K562 (cell line): ENCODE results near the gene LRMDA.

Source experiments
- FOXK2 ChIP-seq, 2 experiments: fragments of 450-650 bp; IDR thresholded peaks in 1 of 2; conservative IDR thresholded peaks in 1 of 2; 2 replicates each; pipeline ENCODE4 v1.6.1; 2016; ENCODE audit warnings: low read depth in 2 of 2, mild to moderate bottlenecking in 1 of 2
- MCM3 ChIP-seq: fragments of 450-650 bp; IDR thresholded peaks from 2 replicates; pipeline ENCODE4 v1.6.1; 2016
- NFYB ChIP-seq: IDR thresholded peaks from 2 replicates; pipeline ENCODE4 v1.6.1; 2011; ENCODE audit warnings: mild to moderate bottlenecking, moderate library complexity; ENCODE audit not compliant: insufficient read length; ENCODE audit errors: extremely low read depth
- RFX5 ChIP-seq: IDR thresholded peaks from 2 replicates; pipeline ENCODE4 v1.6.1; 2011; ENCODE audit warnings: low read depth, mild to moderate bottlenecking, improper control_type of control experiment, low read length
- RNF2 ChIP-seq: sonication (generic); IDR thresholded peaks from 2 replicates; pipeline ENCODE4 v1.6.1; 2016
- TAF1 ChIP-seq: IDR thresholded peaks from 2 replicates; pipeline ENCODE4 v1.6.1; 2011; ENCODE audit warnings: mild to moderate bottlenecking, low read length, moderate library complexity; ENCODE audit not compliant: insufficient read depth, control insufficient read depth, severe bottlenecking; ENCODE audit errors: extremely low read depth
- TF ChIP-seq, protein P1 (sequence below), 2 experiments: IDR thresholded peaks; 2 replicates each; pipeline ENCODE4 v1.6.1; 2011; ENCODE audit warnings: borderline replicate concordance in 1 of 2, control low read depth in 1 of 2, low read depth in 1 of 2, low read length in 1 of 2, mild to moderate bottlenecking in 1 of 2, mixed read lengths in 1 of 2, moderate library complexity in 1 of 2; ENCODE audit not compliant: insufficient read depth in 1 of 2, insufficient read length in 1 of 2, poor library complexity in 1 of 2, severe bottlenecking in 1 of 2; ENCODE audit errors: extremely low read depth in 1 of 2

DNA sequence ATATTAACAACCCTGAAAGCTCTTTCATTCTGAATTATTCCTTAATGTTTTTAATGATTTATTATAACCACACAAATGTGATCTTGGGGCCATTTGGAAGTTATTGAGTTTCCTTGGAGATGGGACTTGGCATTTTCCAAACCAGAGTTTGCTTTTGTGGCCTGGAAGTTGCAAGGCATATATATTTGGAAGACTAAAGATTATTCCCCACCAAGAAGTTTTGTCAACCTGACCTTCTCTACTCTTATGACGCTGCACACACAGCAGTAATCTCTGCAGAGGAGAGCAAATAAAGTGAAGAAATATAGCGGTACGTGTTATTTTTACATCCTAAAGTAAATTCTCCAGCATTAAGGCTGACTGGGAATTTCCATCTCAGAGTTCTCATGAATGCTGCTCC lies 397.0 kb downstream of the LRMDA start:
- TF ChIP-seq MCM3 (no peak), NFYB (no peak), RFX5 (no peak), TAF1 (no peak), FOXK2 (conservative IDR thresholded peaks at IDR 0.05 in 1 of 2, IDR thresholded peaks at IDR 0.05 in 1 of 2; ENCODE audit: low read depth in 2 of 2) (no peak), RNF2 (no peak)
- TF ChIP-seq, protein P1, sequence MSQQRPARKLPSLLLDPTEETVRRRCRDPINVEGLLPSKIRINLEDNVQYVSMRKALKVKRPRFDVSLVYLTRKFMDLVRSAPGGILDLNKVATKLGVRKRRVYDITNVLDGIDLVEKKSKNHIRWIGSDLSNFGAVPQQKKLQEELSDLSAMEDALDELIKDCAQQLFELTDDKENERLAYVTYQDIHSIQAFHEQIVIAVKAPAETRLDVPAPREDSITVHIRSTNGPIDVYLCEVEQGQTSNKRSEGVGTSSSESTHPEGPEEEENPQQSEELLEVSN (IDR thresholded peaks at IDR 0.05; ENCODE audit: borderline replicate concordance in 1 of 2, extremely low read depth in 1 of 2, insufficient read depth in 1 of 2, insufficient read length in 1 of 2, low read depth in 1 of 2, low read length in 1 of 2, poor library complexity in 1 of 2, severe bottlenecking in 1 of 2), result no peak
